ENCODE measurements around the gene ABTB2. TPM values are rescaled to one million over a fixed set of nuclear protein-coding genes. Genes with fewer than 3 reads are reported as not detected.

The ABTB2 gene
- total and polyA plus RNA-seq, 2 of the 8 experiments (the other 6 are each of a cell fraction or from before 2014, with no cell fraction given) = 7.7 to 10.2 TPM

GRCh38 chr11:34268906-34269430, 88.8 kb downstream of the ABTB2 start:
- WGBS, 2 experiments (ENCODE audit: extremely low coverage in 1 of 2, insufficient coverage in 1 of 2, insufficient read length in 1 of 2, insufficient replicate concordance in 2 of 2, low coverage in 1 of 2, low lambda C conversion rate in 2 of 2, missing lambda C conversion rate in 1 of 2) = 86% methylated on average over 6 of the region's 6 CpGs; no CpG with 5 or more reads in 1 of the 2 experiments

More at GRCh38 chr11:34268906-34269430, 88.8 kb downstream of the ABTB2 start:
- POLR2A ChIA-PET (ENCODE audit: partially characterized antibody) = no interaction called here
- no peak overlapping the region for H4K91ac ChIP-seq (replicated peaks; ENCODE audit: insufficient read length, low read length)
- H3K27me3 ChIP-seq (replicated peaks in 1 of 4; ENCODE audit: control insufficient read depth in 3 of 4, extremely low read depth in 1 of 4, insufficient read depth in 3 of 4, low read length in 3 of 4) = no peaks in the 10 kb centered on the region
- no peak overlapping the region for H2AFZ ChIP-seq (ENCODE audit: low read length)
- H3K36me3 ChIP-seq (ENCODE audit: control insufficient read depth in 2 of 4, insufficient read depth in 4 of 4, low read length in 3 of 4) = no peaks in the 10 kb centered on the region
- H3K4me1 ChIP-seq (replicated peaks in 1 of 4; ENCODE audit: control insufficient read depth in 3 of 4, insufficient read depth in 4 of 4, low read length in 3 of 4) = peaks cover 0 to 8% (median 1%) of the 10 kb centered on the region in 4 experiments; a peak in 3 of 7 replicates
- FAIRE-seq (no peak), DNase-seq (ENCODE audit: low read depth in 1 of 2, low spot score in 2 of 2) (no peak)
- CTCF ChIA-PET (ENCODE audit: partially characterized antibody) = no interaction called here
- no peak overlapping the region for H2BK20ac ChIP-seq (ENCODE audit: low read length)
- H2BK12ac ChIP-seq (ENCODE audit: low read depth, low read length) = 0 out of 2 replicates have a peak overlapping the region, but pooled peaks have one; percentile 9
- H3K9me3 ChIP-seq (ENCODE audit: insufficient read depth in 2 of 2, low read depth in 1 of 2, low read length in 1 of 2) = no peaks in the 10 kb centered on the region
- H3K79me2 ChIP-seq (ENCODE audit: control insufficient read depth in 1 of 2, insufficient read depth in 2 of 2, low read length in 2 of 2) = no peaks in the 10 kb centered on the region
- no peak overlapping the region for H3K9ac ChIP-seq (replicated peaks in 1 of 4; ENCODE audit: extremely low read depth in 1 of 4, low read depth in 3 of 4, low read length in 3 of 4)
- no peak overlapping the region for H4K5ac ChIP-seq (ENCODE audit: insufficient read length, low read depth, low read length)
- H3K18ac ChIP-seq (ENCODE audit: extremely low read depth, low read length) = no peak overlapping the region; the same call in 1 of the 2 replicates
- no peak overlapping the region for H3K23ac ChIP-seq (ENCODE audit: insufficient read length)
- H3K27ac ChIP-seq (ENCODE audit: low read depth, low read length) = no peak overlapping the region
- H3K4me3 ChIP-seq (ENCODE audit: extremely low read depth in 1 of 4, insufficient read depth in 2 of 4, low read depth in 3 of 4, low read length in 4 of 4) = no peak overlapping the region
- H3K4me2 ChIP-seq (ENCODE audit: insufficient read depth in 1 of 2, low read depth in 2 of 2, low read length in 2 of 2) = no peak overlapping the region
- no peaks in the 10 kb centered on the region; the same call in 1 of the 2 replicates for H3K79me1 ChIP-seq (ENCODE audit: low read depth, low read length)
- no peak overlapping the region for H3K56ac ChIP-seq (replicated peaks; ENCODE audit: insufficient read length, low read depth, low read length)
- no peak overlapping the region for H2BK120ac ChIP-seq (replicated peaks; ENCODE audit: low read depth, low read length)
- TF ChIP-seq USF2 (IDR thresholded peaks at IDR 0.05; ENCODE audit: low read length) (no peak), FOSL1 (IDR thresholded peaks at IDR 0.05; ENCODE audit: insufficient read depth, low read depth, low read length) (no peak), SUZ12 (IDR thresholded peaks at IDR 0.05; ENCODE audit: low read length) (no peak), RNF2 (IDR thresholded peaks at IDR 0.05; ENCODE audit: borderline replicate concordance, low read depth, low read length, missing control alignments, poor library complexity, severe bottlenecking) (no peak), ATF3 (IDR thresholded peaks at IDR 0.05; ENCODE audit: insufficient read depth, low read depth, low read length) (no peak), SP2 (IDR thresholded peaks at IDR 0.05; ENCODE audit: low read length) (no peak), JUN (IDR thresholded peaks at IDR 0.05; ENCODE audit: low read depth, low read length) (no peak), BRCA1 (IDR thresholded peaks at IDR 0.05; ENCODE audit: low read depth, low read length) (no peak)
- H2BK15ac ChIP-seq (ENCODE audit: low read length) = no peak overlapping the region
- H4K8ac ChIP-seq (ENCODE audit: extremely low read depth, insufficient read depth, low read length) = no peak overlapping the region
- H4K20me1 ChIP-seq (replicated peaks in 1 of 2; ENCODE audit: control insufficient read depth in 1 of 2, insufficient read depth in 2 of 2, low read length in 2 of 2) = no peaks in the 10 kb centered on the region
- 0 out of 2 replicates have a peak overlapping the region, but pooled peaks have one; percentile 7 for H2AK5ac ChIP-seq (ENCODE audit: low read depth, low read length)
- H3K4ac ChIP-seq (replicated peaks; ENCODE audit: insufficient read length, low read depth, low read length) = no peak overlapping the region
- H3K14ac ChIP-seq (ENCODE audit: insufficient read length) = no peak overlapping the region
- no peaks in the 10 kb centered on the region; the same call in 1 of the 2 replicates for H3K23me2 ChIP-seq (ENCODE audit: low read depth, low read length)
- 0 out of 2 replicates have a peak overlapping the region, but pooled peaks have one; percentile 30 for H2BK5ac ChIP-seq (ENCODE audit: low read depth, low read length)
